Right lobe of liver (tissue), 6 donors: ENCODE measurements around the gene VPS4B. TPM values are rescaled to one million over a fixed set of nuclear protein-coding genes. Genes with fewer than 3 reads are reported as not detected.

Source experiments
- ATAC-seq, 4 donors: fragments of 200-7000 bp; cut with Tn5 transposase; one replicate each; pipeline ENCODE4 v1.9.1; 2020; ENCODE audit warnings: mild to moderate bottlenecking in 4 of 4, moderate library complexity in 4 of 4
- DNase-seq, 3 donors: peaks; one replicate each; pipeline ENCODE4 v3.0.0-alpha.2; 2020
- H3K27ac ChIP-seq, 3 donors: fragments of 200-600 bp; one replicate each; pipeline ENCODE4 v1.8.0; 2022
- H3K27me3 ChIP-seq, 2 donors: fragments of 200-600 bp; one replicate each; pipeline ENCODE4 v1.8.0; 2022
- H3K36me3 ChIP-seq, 4 donors: fragments of 200-600 bp; sonication (generic) in 1 of 4; one replicate each; pipeline versions ENCODE4 v1.5.1 to v1.8.0; 2017 to 2022; ENCODE audit warnings: control low read depth in 1 of 4
- H3K4me1 ChIP-seq, 4 donors: fragments of 200-600 bp; sonication (generic) in 1 of 4; one replicate each; pipeline versions ENCODE4 v1.5.1 to v1.8.0; 2017 to 2022; ENCODE audit warnings: control low read depth in 1 of 4
- H3K4me3 ChIP-seq, 3 donors: fragments of 200-600 bp; one replicate each; pipeline ENCODE4 v1.8.0; 2022
- H3K9me3 ChIP-seq, 4 donors: fragments of 200-600 bp; sonication (generic) in 1 of 4; one replicate each; pipeline versions ENCODE4 v1.5.1 to v1.8.0; 2017 to 2022; ENCODE audit warnings: control low read depth in 1 of 4
- CTCF ChIP-seq, 4 donors: fragments of 200-600 bp in 3 of 4; fragments of 450-650 bp in 1 of 4; IDR thresholded peaks; one replicate each; pipeline versions ENCODE4 v1.5.1 to v1.8.0; 2016 to 2022; ENCODE audit warnings: antibody characterized with exemption in 4 of 4, mild to moderate bottlenecking in 2 of 4
- POLR2A ChIP-seq: fragments of 450-650 bp; IDR thresholded peaks from one replicate; pipeline ENCODE4 v1.6.1; 2017; ENCODE audit warnings: antibody characterized with exemption, mild to moderate bottlenecking
- WGBS: methylation state at CpG from one replicate; pipeline ENCODE4 v1.1.6; 2018; ENCODE audit warnings: low coverage, low lambda C conversion rate; ENCODE audit not compliant: insufficient coverage; ENCODE audit errors: missing lambda C conversion rate; 5-methylcytosine and 5-hydroxymethylcytosine counted together
- intact Hi-C, 2 donors: fragments of 100-400 bp; cut with DNase I; formaldehyde crosslinking; loops; one replicate each; pipeline versions ENCODE4 v1.11.2 to v1.14.1; 2022
- total RNA-seq, 6 experiments: library from RNA; depleted of rRNA in 2 of 6; stranded (reverse); fragments of >200 nt in 2 of 6; fragmentation: NEBNext Ultra II Directional in 3 of 6; extraction: Animal tissue kit (Norgen Biotek cat#: 25700) in 3 of 6; gene quantifications; one replicate each; pipeline versions ENCODE4 v1.1.0 to v1.2.4, GENCODE V29; 2016 to 2023
- donor health status: DM: no; HTN: yes; CAD: no.
- donor health status: DM: no; HTN: no; CAD: no.
- donor health status: DM: no; HTN: no; CAD: no.
- donor health status: DM: no; HTN: yes; CAD: no.
- donor health status: DM: no; HTN: yes; CAD: no.

The VPS4B gene
- total RNA-seq, 6 experiments from 2014 or later = 18.3 to 30.4 (median 22.3) TPM

- Histone ChIP-seq H3K36me3 (no peaks in the 10 kb centered on the region), H3K9me3 (no peaks in the 10 kb centered on the region), H3K27me3 (no peaks in the 10 kb centered on the region), H3K4me1 (no peaks in the 10 kb centered on the region), H3K4me3 (no peak overlapping the region), H3K27ac (no peak overlapping the region)
- TF ChIP-seq CTCF (IDR thresholded peaks at IDR 0.05) (no peak), POLR2A (no peak)
- intact Hi-C loops = loop anchor here in 1 of 2 donors (10.0 kb wide), 1 partner anchor 86 kb away; no protein-coding TSS in a partner anchor
- no peak for DNase-seq
- 45% methylated on average over 2 of the region's 2 CpGs for WGBS
- no peak for ATAC-seq
Observed at GRCh38 chr18:63430526-63430925, 8.2 kb upstream of the VPS4B start.

- H3K27me3 ChIP-seq = no peaks in the 10 kb centered on the region
- H3K4me1 ChIP-seq = no peaks in the 10 kb centered on the region
- no peak for TF ChIP-seq POLR2A
- DNase-seq (no peak), ATAC-seq (no peak)
- intact Hi-C loops = loop anchor here in 1 of 2 donors (10.0 kb wide), 1 partner anchor 63 kb away; the partner anchor contains the start of gene KDSR
- H3K9me3 ChIP-seq = no peaks in the 10 kb centered on the region
- WGBS = 85% methylated on average over 3 of the region's 4 CpGs
- H3K4me3 ChIP-seq = no peak overlapping the region
- H3K36me3 ChIP-seq = no peaks in the 10 kb centered on the region
- H3K27ac ChIP-seq = no peak overlapping the region
Observed at GRCh38 chr18:63427558-63427957, 5.3 kb upstream of the VPS4B start.

GRCh38 chr18:63422864-63423304 lies 608 bp upstream of the VPS4B start:
- peak; percentile 39 to 55 (median 51) for ATAC-seq
- Histone ChIP-seq H3K27ac (peak overlapping the region; percentile 82 to 90 (median 88)), H3K36me3 (no peaks in the 10 kb centered on the region), H3K4me1 (peaks cover 0 to 7% (median 3%) of the 10 kb centered on the region in 4 donors), H3K27me3 (no peaks in the 10 kb centered on the region), H3K4me3 (peak overlapping the region; percentile 86 to 94 (median 94)), H3K9me3 (no peaks in the 10 kb centered on the region)
- 7% methylated on average over 9 of the region's 26 CpGs for WGBS
- TF ChIP-seq POLR2A (no peak), CTCF (IDR thresholded peaks at IDR 0.05) (no peak)
- DNase-seq = peak in 1 of 3 donors; percentile 54
- intact Hi-C loops = loop anchor here in 1 of 2 donors (10.0 kb wide), 1 partner anchor 58 kb away; the partner anchor contains the start of gene KDSR

- 10% methylated on average over 6 of the region's 6 CpGs for WGBS
- TF ChIP-seq CTCF (IDR thresholded peaks at IDR 0.05) (no peak), POLR2A (no peak)
- Histone ChIP-seq H3K27ac (peak overlapping the region; percentile 82 to 90 (median 88)), H3K27me3 (no peaks in the 10 kb centered on the region), H3K4me1 (peaks cover 0 to 7% (median 3%) of the 10 kb centered on the region in 4 donors), H3K4me3 (peak overlapping the region; percentile 86 to 94 (median 94)), H3K36me3 (no peaks in the 10 kb centered on the region), H3K9me3 (no peaks in the 10 kb centered on the region)
- DNase-seq (no peak), ATAC-seq (no peak)
- intact Hi-C loops = loop anchor here in 1 of 2 donors (10.0 kb wide), 1 partner anchor 57 kb away; the partner anchor contains the start of gene KDSR
Observed at GRCh38 chr18:63421514-63421913, 762 bp downstream of the VPS4B start.

GRCh38 chr18:63412953-63413352 lies 9.3 kb downstream of the VPS4B start:
- intact Hi-C loops = no loop called here
- DNase-seq = no peak
- 72% methylated on average over 4 of the region's 4 CpGs for WGBS
- Histone ChIP-seq H3K27me3 (no peaks in the 10 kb centered on the region), H3K4me1 (peaks cover 0 to 6% (median 2%) of the 10 kb centered on the region in 4 donors), H3K27ac (no peak overlapping the region), H3K9me3 (no peaks in the 10 kb centered on the region), H3K4me3 (no peak overlapping the region), H3K36me3 (peaks cover 0 to 22% (median 8%) of the 10 kb centered on the region in 4 donors)
- ATAC-seq = no peak
- no peak for TF ChIP-seq POLR2A
- TF ChIP-seq CTCF (IDR thresholded peaks at IDR 0.05) = no peak
